ENCODE data around the gene MTX2.

Gene MTX2

DNA sequence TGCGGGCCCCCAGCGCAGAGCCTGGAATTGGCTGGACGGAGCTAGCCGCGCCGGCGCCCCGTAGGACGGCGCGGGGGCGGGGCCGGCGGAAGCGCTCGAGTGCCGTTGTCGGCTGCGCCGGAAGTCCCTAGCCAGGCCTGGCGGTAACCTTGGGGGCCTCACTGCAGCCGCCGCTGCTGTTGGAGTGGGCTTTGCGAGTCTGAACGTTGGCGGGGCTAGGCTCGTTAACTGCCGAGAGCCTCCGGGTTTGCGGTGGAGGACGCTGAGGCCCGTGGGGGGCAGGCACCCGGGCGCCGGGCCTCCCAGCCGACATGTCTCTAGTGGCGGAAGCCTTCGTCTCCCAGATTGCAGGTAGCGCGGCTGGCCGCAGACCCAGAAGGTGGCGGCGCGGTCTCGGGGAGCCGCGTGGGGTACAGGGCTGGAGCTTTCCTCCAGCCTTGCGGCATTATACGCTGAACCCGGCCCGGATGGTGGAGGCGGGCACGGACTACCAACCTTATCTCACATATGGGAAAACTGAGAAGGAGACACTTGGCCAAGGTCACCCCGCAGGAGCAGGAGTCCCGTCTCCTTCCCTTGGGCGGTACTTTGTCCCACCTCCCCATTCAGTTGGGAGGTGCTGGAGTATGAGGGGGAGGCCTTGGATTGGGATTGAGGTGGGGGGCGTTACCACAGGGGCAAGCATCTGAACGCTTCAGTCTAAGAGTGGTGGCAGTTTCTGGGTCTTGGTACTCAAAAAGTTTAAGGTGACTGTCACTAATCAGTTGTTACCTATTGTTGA is at the start of gene MTX2:
MTX2 (plus strand) TSS at position 124 of the 781 bp plus-strand sequence; CDS start at position 312, 188 bp downstream.
- peak; percentile 84 for DNase-seq

DNA sequence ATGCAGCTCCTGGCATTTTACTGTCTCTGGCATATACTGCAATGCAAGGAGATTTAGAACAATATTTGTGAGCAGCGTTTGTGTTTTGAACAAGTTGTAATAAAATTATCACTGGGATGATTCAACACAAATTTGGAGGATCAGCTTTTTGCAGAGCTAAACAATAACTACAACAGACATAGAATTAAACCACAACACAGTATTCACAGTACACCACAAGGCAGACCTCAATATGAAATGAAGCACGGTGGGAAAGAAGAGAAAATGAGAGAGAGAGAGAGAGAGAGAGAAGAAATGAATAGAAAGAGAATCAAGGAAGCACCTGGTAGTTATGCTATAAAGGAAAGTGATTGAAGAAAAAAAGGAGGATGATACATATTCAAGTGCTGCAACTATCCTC is 41.4 kb upstream of the MTX2 start:
- DNase-seq = no peak

DNA sequence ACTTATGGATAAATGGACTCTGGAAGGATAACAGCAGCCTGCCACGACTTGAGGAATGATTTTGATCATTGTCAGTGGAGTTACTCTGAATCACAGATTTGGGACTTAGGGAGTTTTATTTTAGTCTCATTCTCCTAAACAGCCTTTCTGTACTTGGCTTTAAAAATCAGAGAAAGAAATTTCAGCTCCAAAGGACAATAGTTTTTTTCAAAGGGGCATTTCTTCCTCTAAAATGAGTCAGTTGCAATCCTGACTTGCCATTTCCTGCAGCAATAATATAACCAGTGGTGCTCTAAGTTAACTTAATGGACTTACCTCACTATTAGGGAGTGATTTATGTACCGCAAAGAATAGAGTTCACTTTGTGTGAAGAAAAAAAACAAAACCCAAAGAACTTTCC is 35.1 kb upstream of the MTX2 start:
- no peak for DNase-seq

DNA sequence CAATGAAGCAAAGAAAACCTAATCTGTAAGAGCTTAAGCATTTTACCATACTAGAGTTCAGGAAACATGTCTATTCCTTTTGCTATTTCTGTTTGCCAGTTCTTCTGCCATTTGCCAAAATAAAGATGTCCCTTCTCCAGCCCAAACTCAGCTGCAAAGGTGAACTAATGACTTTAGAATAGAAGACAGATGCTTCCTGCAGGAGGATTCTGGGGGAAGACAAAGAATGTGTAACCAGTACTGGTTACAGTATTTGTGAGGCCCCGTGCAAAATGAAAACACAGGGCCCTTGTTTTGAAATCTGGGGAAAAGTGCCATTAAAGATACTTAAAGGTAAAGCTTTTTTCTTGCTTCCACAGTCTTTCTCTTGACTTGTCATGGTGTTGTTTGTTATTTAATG is 34.3 kb upstream of the MTX2 start:
- DNase-seq = no peak

DNA sequence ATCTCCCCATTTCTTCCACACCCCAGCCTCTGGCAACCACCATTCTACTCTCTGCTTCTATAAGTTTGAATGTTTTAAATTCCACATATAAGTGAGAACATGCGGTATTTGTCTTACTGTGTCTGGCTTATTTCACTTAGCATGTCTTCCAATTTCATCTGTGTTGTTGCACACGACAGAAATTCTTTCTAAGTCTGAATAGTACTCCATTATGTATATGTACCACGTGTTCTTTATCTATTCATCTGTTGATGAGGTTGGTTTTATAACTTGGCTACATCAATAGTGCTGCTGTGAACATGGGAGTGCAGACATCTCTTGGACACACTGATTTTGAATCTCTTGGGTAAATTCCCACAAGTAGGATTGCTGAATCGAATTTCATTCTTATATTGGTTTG is 31.8 kb upstream of the MTX2 start:
- DNase-seq = no peak

DNA sequence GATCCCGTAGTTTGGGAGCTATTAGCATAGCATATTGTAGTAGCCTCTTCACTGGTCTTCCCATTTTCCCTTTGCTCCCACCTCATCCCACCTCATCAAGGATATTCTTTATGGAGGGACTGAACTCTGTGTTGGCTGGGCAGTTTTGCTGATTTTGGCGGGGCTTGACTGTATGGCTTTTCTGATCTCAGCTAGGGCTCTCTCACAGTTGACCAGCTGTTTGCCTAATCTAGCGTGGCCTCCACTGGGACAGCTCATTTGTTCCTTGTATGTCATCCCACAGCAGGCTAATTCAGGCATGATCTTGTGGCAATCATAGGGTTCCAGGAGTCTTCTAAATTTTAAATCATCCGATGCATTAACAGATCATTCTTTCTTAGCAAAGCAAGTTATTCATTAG is 30.2 kb upstream of the MTX2 start:
- no peak for DNase-seq

DNA sequence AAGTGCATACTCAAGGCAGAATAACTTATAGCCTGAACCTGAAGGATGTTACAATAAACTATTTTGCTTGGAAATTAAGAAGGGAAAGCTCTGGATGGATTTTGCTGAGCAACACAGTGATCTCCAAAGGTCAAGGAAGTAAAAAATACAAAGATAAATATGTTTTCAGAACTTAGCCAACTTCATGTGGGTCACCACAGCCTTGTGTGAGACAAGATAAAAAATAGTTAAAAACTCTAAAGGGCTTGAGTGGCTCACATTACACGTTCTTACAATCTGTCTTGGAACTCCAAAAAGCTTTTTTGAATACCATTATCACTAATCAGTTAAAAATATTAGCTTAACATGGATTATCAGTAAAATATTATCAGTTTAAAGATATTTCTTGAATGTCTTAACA is 28.9 kb upstream of the MTX2 start:
- DNase-seq = no peak

DNA sequence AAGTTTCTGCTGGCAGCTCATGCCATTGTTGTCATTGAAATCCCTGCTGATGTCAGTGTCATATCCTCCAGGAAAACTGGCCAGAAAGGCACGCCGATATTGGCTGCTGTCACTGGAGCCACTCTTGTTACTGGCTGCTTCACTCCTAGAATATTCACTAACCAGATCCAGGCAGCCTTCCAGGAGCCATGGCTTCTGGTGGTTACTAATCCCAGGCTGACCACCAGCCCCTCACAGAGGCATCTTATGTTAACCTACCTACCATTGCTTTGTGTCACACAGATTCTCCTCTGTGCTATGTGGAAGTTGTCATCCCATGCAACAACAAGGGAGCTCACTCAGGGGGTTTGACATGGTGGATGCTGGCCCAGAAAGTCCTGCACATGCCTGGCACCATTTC is 27.0 kb upstream of the MTX2 start:
- DNase-seq = no peak

DNA sequence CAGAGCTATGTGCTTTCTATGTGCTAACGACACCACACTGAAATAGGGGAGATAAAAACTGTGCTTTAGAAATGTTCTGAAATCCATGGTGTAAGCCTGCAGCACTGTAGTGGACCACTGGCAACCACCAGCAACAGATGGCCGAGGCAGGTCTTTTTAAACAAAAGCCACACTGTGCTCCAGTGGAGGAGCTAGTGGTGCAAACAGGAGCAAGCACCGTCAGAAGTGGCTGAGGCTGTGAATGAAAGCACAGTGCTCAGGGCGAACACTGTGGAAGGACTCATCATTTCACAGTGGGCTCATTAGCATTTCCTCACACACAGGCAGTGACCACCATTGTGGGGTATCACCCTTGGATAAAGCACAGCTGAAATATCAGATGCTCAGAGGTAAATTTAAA is 22.9 kb upstream of the MTX2 start:
- no peak for DNase-seq

DNA sequence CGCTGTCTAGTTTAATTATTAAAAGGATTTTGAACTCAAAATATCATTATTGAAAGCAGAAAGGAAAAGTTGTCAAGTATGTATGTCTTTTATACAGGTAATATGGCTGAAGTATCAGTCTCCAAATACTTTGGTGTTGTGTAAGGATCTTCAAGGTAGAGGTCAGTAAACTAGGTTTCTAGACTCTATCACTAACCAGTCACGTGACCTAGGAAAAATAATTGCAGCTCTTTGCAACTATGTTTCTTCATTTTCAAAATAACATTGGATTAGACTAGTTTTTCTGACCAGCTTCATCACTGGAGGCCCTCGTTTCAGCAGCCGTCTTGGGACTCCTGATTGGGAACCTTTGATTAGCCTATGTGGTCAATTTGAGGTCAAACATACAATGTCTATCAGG is 21.4 kb upstream of the MTX2 start:
- DNase-seq = no peak

DNA sequence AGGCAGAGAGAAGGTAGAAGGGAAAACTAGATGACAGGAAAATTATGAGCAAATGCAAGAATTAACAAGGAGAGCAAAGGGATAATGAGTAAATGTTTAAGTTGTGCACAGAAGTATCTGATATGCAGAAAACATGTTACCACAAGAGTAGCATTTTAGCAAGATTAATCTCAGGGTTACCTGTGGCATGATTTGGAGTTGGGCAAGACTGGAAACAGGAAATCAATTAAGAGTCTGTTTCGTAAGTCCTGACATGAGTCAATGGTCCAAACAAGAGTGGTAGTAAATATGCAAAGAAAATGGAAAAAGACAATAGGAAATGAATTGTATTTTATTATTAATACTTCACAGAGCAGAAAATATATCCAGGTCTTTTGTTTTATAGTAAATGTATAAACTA is 17.3 kb upstream of the MTX2 start:
- no peak for DNase-seq

DNA sequence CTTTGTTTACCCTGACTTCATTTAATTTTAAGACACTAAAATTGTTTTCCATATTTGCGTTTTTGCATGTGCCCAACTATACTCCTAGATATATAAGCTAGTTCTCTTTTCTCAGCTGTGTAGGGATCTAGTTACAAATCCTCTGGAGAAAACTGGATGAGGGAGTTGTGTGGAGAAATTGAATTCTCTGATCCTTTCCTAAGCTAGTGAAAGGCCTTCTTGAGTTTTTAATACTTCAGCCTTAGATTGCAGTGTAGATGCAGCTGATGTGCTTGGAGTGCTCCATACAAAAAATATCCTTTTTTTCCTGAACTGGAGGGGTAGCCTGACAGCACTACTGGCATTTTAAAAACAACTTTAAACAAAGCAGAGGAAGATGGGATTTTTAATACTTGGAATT is 8.6 kb upstream of the MTX2 start:
- no peak for DNase-seq

DNA sequence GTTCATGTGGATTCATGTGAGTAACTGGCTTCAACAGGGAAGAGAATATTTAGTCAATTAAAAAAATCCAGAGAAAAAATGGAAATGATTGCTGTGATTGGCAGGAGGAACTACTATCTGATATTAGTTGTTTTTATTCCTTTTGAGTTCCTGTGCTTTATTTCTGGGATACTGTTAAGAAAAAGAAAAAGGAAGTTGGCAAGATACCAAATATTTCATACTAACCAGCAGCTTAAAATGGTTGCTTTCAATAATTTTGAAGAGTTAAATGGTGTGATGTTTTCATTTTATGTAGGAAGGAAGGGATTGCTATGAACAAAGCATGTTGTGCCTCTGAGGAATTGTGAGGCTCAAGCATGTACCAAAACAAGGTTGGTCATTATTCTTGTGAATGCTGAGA is 8.1 kb upstream of the MTX2 start:
- no peak for DNase-seq

DNA sequence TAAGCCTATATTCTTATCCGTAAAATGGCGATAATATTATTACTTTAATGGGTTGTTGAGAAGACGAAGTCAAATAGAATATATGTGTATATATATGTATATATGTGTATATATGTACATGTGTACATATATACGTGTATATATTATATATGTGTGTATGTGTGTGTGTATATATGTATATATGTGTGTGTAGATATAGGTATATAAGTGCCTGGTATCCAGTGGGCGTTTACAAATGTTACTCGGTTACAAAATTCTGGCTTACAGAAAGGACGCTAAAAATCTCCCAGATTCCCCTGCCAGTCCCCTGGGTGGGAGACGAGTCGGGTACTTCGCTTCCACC is 295 bp upstream of the MTX2 start:
- DNase-seq = no peak

DNA sequence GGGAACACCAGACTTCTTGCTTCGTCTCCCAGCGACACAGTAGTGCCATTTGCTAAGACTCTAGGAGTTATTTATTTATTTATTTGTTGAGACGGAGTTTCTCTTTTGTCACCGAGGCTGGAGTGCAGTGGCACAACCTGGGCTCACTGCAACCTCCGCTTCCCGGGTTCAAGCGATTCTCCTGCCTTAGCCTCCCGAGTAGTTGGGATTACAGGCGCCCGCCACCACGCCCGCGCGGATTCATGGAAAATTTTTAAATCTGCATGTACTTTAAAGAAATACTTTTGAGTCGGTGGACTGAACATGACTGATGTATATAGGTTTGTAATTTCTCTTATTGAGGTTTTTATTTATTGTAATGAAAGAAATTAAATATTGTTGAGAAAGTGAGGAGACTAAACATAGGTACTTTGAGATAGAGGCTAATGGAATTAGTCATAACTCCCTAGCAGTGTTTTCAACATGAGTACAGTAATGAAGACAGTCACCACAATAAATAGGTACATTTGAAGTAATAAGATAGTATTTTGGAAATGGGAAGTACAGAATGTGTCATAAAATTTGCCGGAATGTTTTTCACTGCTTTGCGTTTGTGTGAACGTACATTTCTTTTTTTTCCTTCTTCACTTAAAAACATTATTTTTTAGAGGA is 983 bp downstream of the MTX2 start:
- no peak for DNase-seq

DNA sequence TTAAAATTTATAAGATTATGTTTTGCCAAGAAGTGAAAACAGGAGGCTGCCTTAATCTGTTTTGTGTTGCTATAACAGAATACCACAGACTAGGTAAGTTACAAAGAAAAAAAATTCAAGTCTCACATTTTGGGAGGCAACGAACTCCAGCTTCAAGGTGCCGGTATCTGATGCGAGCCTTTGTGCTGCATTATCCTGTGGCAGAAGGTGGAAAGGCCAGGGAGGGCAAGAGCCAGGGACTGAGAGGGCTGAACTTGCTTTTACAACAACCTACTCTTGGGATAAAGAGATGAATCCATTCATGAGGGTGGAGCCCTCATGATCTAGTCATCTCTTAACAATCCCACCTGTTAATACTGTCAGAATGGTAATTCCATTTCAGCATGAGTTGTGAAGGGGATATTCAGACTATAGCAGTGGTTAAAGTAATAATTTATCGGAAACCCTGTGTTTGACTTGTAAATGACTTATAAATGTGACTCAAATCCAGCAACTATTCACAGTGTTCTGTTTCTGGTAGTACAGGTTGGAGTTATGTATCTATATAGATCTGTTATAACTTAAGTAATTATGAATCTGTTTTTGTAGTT is 3.7 kb downstream of the MTX2 start:
- DNase-seq = no peak

DNA sequence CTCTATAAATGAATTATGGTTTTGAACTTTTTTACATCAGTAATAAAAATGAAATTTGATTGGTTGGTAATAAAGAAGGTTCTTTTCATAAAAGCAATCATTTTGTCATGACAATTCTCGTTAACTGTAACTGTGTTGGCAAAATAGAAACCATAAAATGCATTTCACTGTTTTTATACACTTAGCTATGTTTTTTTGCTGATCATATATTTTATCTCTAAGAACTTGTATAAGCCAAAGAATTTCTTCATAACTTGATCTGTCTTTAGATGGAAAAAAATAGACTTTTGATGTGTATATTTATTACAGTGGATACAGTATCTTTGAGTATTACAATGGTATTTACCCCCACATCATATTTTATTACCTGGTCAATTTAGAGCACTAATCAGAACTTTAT is 9.7 kb downstream of the MTX2 start:
- DNase-seq = no peak

DNA sequence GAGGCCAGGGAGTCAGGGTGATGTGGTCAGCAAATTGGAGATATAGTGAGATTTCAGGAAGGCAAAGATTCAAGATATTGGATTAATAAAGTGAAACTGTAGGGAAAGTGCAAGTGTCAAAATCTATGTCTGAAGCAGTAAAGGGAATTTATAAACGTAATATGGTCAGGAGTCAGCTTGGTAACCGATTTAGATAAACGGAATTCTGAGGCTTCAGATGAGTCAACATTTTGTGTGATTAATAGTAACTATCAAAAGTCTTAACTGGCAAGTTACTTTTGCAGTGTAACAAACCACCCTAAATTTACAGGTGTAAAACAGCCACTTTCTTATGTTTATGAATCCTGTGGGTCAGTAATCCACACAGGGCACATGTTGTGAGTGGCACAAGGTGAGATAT is 10.9 kb downstream of the MTX2 start:
- no peak for DNase-seq

DNA sequence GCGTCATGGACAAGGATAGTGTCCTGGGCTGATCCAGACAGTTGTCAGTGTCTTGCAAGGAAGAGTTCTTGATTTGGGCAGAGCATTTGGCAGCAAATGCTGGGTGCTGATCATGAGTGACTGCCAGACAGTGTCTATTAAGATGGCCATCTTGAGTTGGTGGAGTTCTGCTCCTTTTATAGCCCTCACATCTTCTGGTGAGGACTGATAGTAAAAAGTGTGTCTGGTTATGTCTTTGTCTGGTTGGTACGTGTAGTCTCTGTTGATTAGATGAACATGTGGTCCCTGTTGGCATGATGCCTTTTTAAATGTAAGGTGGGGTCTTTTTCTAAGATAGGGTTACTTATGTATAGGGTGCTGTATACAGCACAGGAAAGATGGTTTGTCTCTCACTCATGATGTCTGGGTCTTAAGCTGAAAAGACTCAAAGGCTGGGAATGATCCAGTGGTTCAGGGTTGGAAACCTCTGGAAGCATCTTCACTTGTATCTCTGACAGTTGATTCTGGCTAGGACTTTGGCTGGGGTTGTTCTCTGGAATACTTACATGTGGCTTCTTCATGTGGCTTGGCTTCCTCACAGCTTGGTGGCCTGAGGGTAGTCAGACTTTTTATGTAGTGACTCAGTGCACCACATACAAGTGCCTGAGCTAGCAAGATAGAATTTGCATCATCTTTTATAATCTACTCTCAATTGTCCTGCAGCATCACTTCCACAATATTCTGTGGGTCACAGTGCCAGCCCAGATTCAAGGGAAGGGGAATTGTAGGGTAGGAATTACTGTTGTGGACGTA is 11.8 kb downstream of the MTX2 start:
- DNase-seq = no peak

DNA sequence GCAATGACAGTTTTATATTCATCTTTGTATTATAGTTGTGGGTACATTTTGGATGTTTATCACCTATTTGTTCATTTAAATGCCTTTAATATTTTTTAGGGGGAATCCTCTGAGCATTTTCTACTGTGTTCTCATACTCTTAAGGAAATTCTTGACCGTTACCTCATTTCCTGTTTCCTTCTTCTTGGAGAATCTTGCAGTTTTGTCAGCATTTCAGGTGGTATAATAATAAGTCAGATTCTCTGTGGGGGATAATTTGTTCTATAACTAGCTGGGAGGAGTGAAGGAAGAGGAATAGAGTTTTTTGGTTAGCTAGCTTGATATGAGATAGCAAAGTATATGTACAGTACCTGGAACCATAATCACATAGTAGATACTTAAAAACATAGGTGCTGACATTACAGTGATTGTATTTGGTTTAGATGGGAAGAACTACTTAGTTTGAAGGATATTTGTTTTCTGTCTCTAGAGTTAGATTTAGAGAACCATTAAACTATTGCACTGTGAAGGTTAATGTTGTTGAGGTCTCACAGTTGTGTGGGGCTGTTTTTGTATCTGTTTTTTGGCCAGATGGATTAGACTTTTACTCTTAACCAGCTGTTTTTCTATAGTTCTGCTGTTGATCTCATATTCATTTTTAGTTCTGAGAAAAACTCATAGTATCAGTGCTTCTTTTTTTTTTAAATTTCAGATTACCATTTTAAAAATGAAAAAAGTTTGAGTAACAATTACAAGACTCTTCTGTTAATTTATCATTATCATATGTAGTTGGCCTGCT is 14.2 kb downstream of the MTX2 start:
- DNase-seq = no peak

DNA sequence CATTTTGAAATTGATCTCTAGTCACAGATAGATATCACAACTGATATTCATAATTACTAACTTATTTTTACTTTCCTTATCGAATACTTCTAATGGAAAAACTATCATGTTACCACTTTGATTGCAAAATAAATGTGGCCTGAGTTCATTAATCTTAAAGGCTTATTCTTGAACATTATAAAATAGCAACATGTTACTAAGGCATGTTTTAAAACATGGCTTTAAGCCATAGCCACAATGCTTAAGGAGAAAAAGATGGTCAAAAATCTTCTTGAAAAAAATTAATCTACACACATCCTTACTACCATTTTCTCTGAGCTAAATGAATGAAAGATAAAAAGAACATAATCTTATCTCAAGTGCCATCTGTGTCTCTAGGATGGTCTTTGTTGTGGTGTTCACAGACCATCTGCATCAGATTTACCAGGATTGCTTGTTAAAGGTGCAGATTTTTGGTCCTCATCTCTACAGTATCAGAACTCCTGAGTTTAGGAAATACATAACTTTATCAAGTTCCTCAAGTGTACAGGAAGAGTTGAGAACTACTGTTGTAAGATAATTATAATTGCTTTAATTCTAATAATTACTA is 15.3 kb downstream of the MTX2 start:
- no peak for DNase-seq

DNA sequence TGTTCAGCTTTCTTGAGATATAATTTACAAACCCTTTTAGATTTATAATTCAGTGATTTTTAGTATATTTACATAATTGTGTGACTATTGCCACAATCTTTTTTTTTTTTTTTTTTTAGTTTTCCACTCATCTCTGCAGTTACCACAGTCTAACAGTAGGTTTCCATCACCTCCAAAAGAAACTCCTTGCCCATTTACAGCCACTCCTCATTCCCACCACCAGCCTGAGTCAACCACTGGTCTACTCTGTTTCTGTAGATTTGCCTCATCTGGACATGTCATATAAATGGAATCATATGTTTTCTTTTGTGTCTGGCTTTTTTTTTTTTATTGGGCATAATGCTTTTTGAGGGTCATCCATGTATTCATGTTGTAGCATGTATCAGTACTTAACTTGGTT is 16.1 kb downstream of the MTX2 start:
- DNase-seq = no peak

DNA sequence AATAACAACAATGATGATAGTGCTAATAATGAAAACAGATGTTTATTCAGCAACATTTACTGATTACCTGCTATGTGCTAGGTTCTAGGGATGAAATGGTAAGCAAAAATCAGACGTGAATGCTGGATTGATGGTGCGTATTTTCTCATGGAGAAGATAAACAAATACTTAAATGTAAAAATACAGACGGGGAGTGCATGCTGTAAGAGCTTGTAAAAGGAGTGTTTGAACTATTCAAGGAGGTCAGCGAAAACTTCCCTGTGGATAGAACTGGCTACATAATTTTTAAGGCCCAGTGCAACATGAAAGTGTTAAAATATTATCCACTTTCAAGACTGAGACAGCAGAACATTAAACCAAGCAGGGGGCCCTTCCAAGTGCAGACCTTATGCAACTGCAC is 22.1 kb downstream of the MTX2 start:
- no peak for DNase-seq
